Measurements from ENCODE around the gene SMYD3. TPM values are rescaled to one million over a fixed set of nuclear protein-coding genes. Genes with fewer than 3 reads are reported as not detected.

Gene SMYD3
- total RNA-seq, 1 experiment from 2014 or later, result 25.5 TPM

GRCh38 chr1:246261639-246262038 lies 245.4 kb downstream of the SMYD3 start:
- Histone ChIP-seq H3T11ph (ENCODE audit: low read length) (no peak overlapping the region), H3K14ac (ENCODE audit: insufficient read depth, low read length) (no peak overlapping the region), H2BK5ac (ENCODE audit: insufficient read length, low read length) (no peak overlapping the region), H2AFZ (ENCODE audit: low read length) (no peak overlapping the region), H2BK12ac (ENCODE audit: insufficient read length, low read depth, low read length) (no peak overlapping the region), H3K4me1 (ENCODE audit: insufficient read depth, low read length) (no peaks in the 10 kb centered on the region), H4K5ac (ENCODE audit: insufficient read length, low read depth, low read length) (no peak overlapping the region), H4K20me1 (ENCODE audit: control insufficient read depth, insufficient read depth, insufficient read length) (no peaks in the 10 kb centered on the region), H3K79me1 (ENCODE audit: insufficient read depth, low read depth, low read length, poor library complexity, severe bottlenecking) (no peaks in the 10 kb centered on the region), H3K4me2 (ENCODE audit: insufficient read depth, insufficient read length, low read length) (no peak overlapping the region), H4K91ac (ENCODE audit: insufficient read length, low read depth, low read length) (no peak overlapping the region), H3K56ac (ENCODE audit: insufficient read length, low read depth, low read length) (no peak overlapping the region), H3K79me2 (ENCODE audit: insufficient read depth, low read length) (no peaks in the 10 kb centered on the region), H3K27ac (ENCODE audit: insufficient read length, low read depth, low read length) (no peak overlapping the region), H3K9me3 (ENCODE audit: control insufficient read depth, low read depth, low read length) (no peaks in the 10 kb centered on the region), H2BK120ac (ENCODE audit: low read depth, low read length, poor library complexity, severe bottlenecking) (no peak overlapping the region), H3K23me2 (ENCODE audit: insufficient read length, low read depth, low read length, poor library complexity, severe bottlenecking) (no peaks in the 10 kb centered on the region), H3K23ac (ENCODE audit: insufficient read length, low read depth, low read length) (no peak overlapping the region), H3K27me3 (ENCODE audit: insufficient read depth, low read length) (no peaks in the 10 kb centered on the region), H3K18ac (ENCODE audit: insufficient read length, low read depth, low read length) (no peak overlapping the region), H3K4ac (ENCODE audit: low read depth, low read length) (no peak overlapping the region), H4K8ac (replicated peaks; ENCODE audit: insufficient read length, low read depth, low read length) (no peak overlapping the region), H2BK20ac (ENCODE audit: low read depth, low read length, poor library complexity, severe bottlenecking) (no peak overlapping the region), H2BK15ac (ENCODE audit: low read depth, low read length) (no peak overlapping the region), H2AK5ac (ENCODE audit: insufficient read length, low read length) (no peak overlapping the region), H3K9ac (ENCODE audit: extremely low read depth, insufficient read length, low read length) (no peak overlapping the region)
- peaks cover 2 to 13% (median 3%) of the 10 kb centered on the region in 3 experiments; a peak in 5 of 7 replicates for H3K36me3 Mint-ChIP-seq (ENCODE audit: insufficient read depth in 1 of 3, low read depth in 3 of 3)
- H3K27ac Mint-ChIP-seq, result no peak overlapping the region
- peaks cover 11 to 15% of the 10 kb centered on the region in 2 experiments for H3K9me3 Mint-ChIP-seq
- H3K4me3 Mint-ChIP-seq, result no peak overlapping the region
- peak; percentile 38; the same call in 2 of the 3 replicates for TF ChIP-seq CTCF (conservative IDR thresholded peaks at IDR 0.05)
- DNase-seq, result no peak
- H3K4me1 Mint-ChIP-seq, result peaks cover 0 to 9% of the 10 kb centered on the region in 2 experiments; a peak in 2 of 4 replicates
- no peaks in the 10 kb centered on the region for H3K27me3 Mint-ChIP-seq (ENCODE audit: low read depth)
- no CpG with 5 or more reads among the region's 3 CpGs for WGBS (ENCODE audit: extremely low coverage, insufficient read length, low lambda C conversion rate)

All from H9 (cell line).